ENCODE measurements around the gene FAM131C.

The FAM131C gene

GRCh38 chr1:16078925-16079656 lies 5.6 kb upstream of the FAM131C start:
- Histone ChIP-seq H3K4me3 (ENCODE audit: low read depth in 1 of 5, low read length in 5 of 5) (peak overlapping the region in 1 of 5 donors; percentile 31), H3K27me3 (ENCODE audit: control insufficient read depth in 5 of 5, insufficient read depth in 4 of 5, low read length in 5 of 5) (peaks cover 0 to 2% (median 0%) of the 10 kb centered on the region in 5 donors), H3K4me1 (ENCODE audit: control insufficient read depth in 5 of 5, insufficient read depth in 5 of 5, low read length in 5 of 5) (peaks cover 4 to 31% (median 22%) of the 10 kb centered on the region in 5 donors), H3K9me3 (ENCODE audit: control insufficient read depth in 5 of 5, low read length in 5 of 5) (no peaks in the 10 kb centered on the region), H3K9ac (ENCODE audit: low read length in 5 of 5) (no peak overlapping the region), H3K27ac (ENCODE audit: low read depth, low read length) (no peak overlapping the region), H3K36me3 (ENCODE audit: control insufficient read depth in 5 of 5, insufficient read depth in 5 of 5, low read length in 5 of 5) (no peaks in the 10 kb centered on the region)

DNA sequence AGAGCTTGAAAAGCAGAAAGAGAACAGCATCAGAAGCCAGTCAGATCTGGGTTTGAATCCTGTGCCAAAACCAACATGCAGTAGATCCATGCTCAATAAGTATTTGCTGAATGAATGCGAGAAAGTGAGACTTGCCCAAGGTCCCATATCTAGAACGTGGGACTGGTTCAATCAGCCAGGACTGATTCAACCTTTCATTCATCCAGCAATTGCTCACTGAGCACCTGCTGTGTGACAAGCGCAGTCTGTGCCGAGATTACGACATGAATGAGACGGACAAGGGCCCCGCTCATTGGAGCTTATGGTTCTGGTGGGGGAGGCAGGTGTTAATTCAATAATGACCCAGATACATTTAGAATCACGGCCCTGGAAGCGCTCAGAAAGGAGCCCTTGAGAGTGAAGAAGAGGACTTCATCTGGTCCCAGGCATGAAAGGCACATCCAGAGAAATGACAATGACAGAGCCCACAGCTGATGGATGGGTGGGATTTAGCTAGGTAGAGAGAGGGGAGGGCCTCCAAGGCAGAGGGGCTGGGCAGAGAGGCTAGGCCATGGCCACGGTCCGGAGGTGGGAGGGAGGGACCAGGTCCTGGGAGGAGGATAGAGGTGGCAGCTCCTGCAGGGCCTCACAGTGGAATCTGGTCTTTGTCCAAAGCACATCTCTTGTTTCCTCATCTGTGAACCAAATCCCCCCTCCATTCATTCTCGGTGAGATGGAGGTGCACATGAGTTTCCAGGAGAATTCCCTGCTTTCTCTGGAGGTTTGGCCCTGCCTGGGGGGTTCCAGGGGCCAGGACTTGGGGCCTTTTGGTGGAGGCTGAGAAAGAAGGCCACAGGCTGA lies 4.2 kb upstream of the FAM131C start:
- Histone ChIP-seq H3K4me3 (ENCODE audit: low read depth in 1 of 5, low read length in 5 of 5) (no peak overlapping the region), H3K4me1 (ENCODE audit: control insufficient read depth in 5 of 5, insufficient read depth in 5 of 5, low read length in 5 of 5) (peaks cover 4 to 39% (median 29%) of the 10 kb centered on the region in 5 donors), H3K27ac (ENCODE audit: low read depth, low read length) (no peak overlapping the region)

DNA sequence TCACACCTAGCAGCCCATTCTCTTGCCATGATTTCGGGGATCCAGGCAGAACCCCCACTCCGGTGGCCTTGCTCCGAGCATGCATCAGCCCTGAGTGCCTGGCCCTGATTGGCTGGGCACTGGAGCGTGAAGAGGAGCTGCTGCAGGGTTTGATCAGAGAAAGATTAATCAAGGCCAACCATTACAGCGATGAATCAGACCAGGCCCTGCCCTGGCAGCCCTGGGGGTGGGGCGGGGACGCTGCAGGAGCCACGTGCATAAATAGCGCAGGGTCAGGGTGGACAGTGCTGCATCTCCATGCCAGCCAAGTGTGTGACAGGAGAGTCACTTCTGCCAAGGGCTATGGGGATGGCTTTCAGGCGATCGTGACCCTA lies 3.4 kb upstream of the FAM131C start:
- H3K4me3 ChIP-seq (ENCODE audit: low read depth in 1 of 5, low read length in 5 of 5) = no peak overlapping the region
- H3K4me1 ChIP-seq (ENCODE audit: control insufficient read depth in 5 of 5, insufficient read depth in 5 of 5, low read length in 5 of 5) = peaks cover 4 to 39% (median 23%) of the 10 kb centered on the region in 5 donors
- no peak overlapping the region for H3K27ac ChIP-seq (ENCODE audit: low read depth, low read length)
- H3K27me3 ChIP-seq (ENCODE audit: control insufficient read depth in 5 of 5, insufficient read depth in 4 of 5, low read length in 5 of 5) = peaks cover 0 to 18% (median 13%) of the 10 kb centered on the region in 5 donors
- no peaks in the 10 kb centered on the region for H3K36me3 ChIP-seq (ENCODE audit: control insufficient read depth in 5 of 5, insufficient read depth in 5 of 5, low read length in 5 of 5)
- H3K9ac ChIP-seq (ENCODE audit: low read length in 5 of 5) = peak overlapping the region in 1 of 5 donors; percentile 31
- H3K9me3 ChIP-seq (ENCODE audit: control insufficient read depth in 5 of 5, low read length in 5 of 5) = no peaks in the 10 kb centered on the region

More for the DNA sequence above, 4.2 kb upstream of the FAM131C start:
- Histone ChIP-seq H3K9ac (ENCODE audit: low read length in 5 of 5) (no peak overlapping the region), H3K27me3 (ENCODE audit: control insufficient read depth in 5 of 5, insufficient read depth in 4 of 5, low read length in 5 of 5) (peaks cover 0 to 12% (median 5%) of the 10 kb centered on the region in 5 donors), H3K36me3 (ENCODE audit: control insufficient read depth in 5 of 5, insufficient read depth in 5 of 5, low read length in 5 of 5) (no peaks in the 10 kb centered on the region), H3K9me3 (ENCODE audit: control insufficient read depth in 5 of 5, low read length in 5 of 5) (no peaks in the 10 kb centered on the region)

DNA sequence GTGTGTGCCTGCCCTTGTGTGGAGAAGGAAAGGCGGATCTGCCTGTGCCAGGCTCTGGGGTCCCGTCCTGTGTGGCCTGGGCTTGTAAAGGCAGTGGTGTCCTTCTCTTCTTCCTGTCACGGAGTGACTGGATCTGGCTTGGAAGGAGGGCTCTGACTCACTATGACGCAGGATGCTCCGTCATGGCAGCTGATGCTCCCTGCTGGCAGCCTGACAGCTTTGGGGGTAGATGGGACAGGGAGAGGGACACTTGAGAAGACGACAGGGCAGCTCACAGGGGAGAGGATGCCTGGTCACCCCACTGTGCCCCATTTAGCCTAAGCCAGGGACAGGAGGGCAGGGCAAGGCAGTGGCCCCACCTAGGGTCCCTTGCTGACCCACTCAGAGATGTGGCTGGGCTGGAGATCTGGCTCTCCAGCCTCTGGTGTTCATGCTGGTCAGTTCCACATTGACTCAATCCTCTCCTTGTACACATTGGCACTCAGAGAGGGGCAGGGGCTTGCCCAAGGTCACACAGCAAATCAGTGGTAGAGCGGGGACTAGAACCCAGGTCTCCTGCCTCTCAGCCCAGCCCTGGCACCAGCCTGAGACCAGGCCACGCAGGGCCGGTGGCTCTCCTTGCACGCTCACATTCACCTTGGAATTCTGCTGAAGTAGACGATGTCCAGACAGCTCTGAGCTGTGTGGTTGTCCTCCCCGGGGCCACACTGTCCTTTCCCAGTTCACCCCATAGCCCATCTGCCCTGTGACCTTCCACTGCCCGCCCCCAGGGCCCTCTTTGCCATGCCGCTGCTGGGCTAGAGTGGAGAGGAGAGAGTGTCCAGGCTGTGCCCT lies 2.8 kb upstream of the FAM131C start:
- H3K27me3 ChIP-seq (ENCODE audit: control insufficient read depth in 5 of 5, insufficient read depth in 4 of 5, low read length in 5 of 5) = peaks cover 0 to 18% (median 13%) of the 10 kb centered on the region in 5 donors
- no peak overlapping the region for H3K27ac ChIP-seq (ENCODE audit: low read depth, low read length)
- peaks cover 4 to 39% (median 20%) of the 10 kb centered on the region in 5 donors for H3K4me1 ChIP-seq (ENCODE audit: control insufficient read depth in 5 of 5, insufficient read depth in 5 of 5, low read length in 5 of 5)
- no peaks in the 10 kb centered on the region for H3K9me3 ChIP-seq (ENCODE audit: control insufficient read depth in 5 of 5, low read length in 5 of 5)
- peak overlapping the region in 1 of 5 donors; percentile 31 for H3K9ac ChIP-seq (ENCODE audit: low read length in 5 of 5)
- no peaks in the 10 kb centered on the region for H3K36me3 ChIP-seq (ENCODE audit: control insufficient read depth in 5 of 5, insufficient read depth in 5 of 5, low read length in 5 of 5)
- no peak overlapping the region for H3K4me3 ChIP-seq (ENCODE audit: low read depth in 1 of 5, low read length in 5 of 5)

- Histone ChIP-seq H3K9ac (ENCODE audit: low read length in 5 of 5) (no peak overlapping the region), H3K4me1 (ENCODE audit: control insufficient read depth in 5 of 5, insufficient read depth in 5 of 5, low read length in 5 of 5) (peaks cover 4 to 39% (median 20%) of the 10 kb centered on the region in 5 donors), H3K27me3 (ENCODE audit: control insufficient read depth in 5 of 5, insufficient read depth in 4 of 5, low read length in 5 of 5) (peaks cover 0 to 18% (median 13%) of the 10 kb centered on the region in 5 donors), H3K4me3 (ENCODE audit: low read depth in 1 of 5, low read length in 5 of 5) (no peak overlapping the region), H3K9me3 (ENCODE audit: control insufficient read depth in 5 of 5, low read length in 5 of 5) (no peaks in the 10 kb centered on the region), H3K27ac (ENCODE audit: low read depth, low read length) (no peak overlapping the region), H3K36me3 (ENCODE audit: control insufficient read depth in 5 of 5, insufficient read depth in 5 of 5, low read length in 5 of 5) (no peaks in the 10 kb centered on the region)
These were observed 2.0 kb upstream of the FAM131C start for GRCh38 chr1:16075337-16076030.

DNA sequence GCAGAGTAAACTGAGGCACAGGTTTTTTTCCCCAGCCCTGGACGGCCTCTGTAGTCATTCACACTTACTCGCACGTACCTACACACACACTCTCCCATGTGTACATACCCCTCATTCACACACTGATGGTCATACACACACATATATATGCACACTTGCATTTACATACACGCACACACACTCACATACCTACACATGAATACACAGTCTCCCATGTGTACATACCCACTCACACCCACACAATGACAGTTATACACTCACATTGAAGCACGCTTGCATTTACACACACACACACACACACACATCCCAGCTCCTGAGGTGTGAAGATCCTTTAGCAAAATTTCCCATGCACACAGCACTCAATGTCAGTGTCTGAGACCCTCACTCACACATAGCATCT lies 766 bp upstream of the FAM131C start:
- Histone ChIP-seq H3K27me3 (ENCODE audit: control insufficient read depth in 5 of 5, insufficient read depth in 4 of 5, low read length in 5 of 5) (peaks cover 0 to 18% (median 13%) of the 10 kb centered on the region in 5 donors), H3K4me3 (ENCODE audit: low read depth in 1 of 5, low read length in 5 of 5) (no peak overlapping the region), H3K9me3 (ENCODE audit: control insufficient read depth in 5 of 5, low read length in 5 of 5) (no peaks in the 10 kb centered on the region), H3K4me1 (ENCODE audit: control insufficient read depth in 5 of 5, insufficient read depth in 5 of 5, low read length in 5 of 5) (peaks cover 4 to 38% (median 19%) of the 10 kb centered on the region in 5 donors), H3K9ac (ENCODE audit: low read length in 5 of 5) (no peak overlapping the region), H3K27ac (ENCODE audit: low read depth, low read length) (no peak overlapping the region), H3K36me3 (ENCODE audit: control insufficient read depth in 5 of 5, insufficient read depth in 5 of 5, low read length in 5 of 5) (no peaks in the 10 kb centered on the region)

DNA sequence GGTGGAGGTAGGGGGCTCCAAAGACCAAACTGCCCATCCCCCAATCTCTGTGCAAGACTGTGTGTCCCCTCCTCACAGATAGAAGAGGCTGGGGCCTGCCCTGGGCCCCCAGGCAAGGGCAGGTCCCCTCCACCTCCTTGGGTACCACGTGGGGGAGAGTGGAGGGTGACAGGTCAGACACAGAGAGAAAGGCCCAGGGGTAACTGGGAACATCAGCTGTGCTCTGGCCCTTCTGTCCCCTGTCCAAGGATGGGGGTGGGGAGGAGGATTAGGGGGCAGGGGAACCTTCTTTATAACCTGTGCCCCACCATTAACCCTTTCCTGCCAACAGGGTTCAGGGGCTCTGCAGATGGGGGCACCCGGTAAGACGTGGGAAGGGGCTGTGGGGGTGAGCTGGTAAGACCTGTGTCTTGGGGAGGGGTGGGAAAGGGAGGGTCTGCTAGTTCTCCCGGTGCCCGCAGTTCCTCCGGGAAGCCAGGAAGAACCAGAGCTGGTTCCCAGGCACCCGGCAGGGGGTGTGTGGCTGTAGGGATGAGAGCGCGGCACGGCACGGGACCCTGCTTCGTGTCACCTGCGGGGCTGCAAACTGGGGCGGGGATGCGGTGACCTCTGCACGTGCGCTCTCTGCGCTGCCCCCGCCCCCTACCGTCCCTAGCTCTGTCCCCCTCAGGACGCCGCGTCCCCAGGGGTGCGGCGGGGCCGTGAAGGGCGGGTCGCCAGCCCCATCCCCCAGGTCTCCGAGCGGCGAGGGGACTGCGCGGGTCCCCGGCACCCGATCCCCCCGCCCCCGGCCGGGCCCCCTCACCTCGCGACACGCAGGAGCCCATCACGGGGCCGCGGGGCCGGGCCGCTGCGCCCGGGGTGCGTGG lies 601 bp downstream of the FAM131C start:
- Histone ChIP-seq H3K27me3 (ENCODE audit: control insufficient read depth in 5 of 5, insufficient read depth in 4 of 5, low read length in 5 of 5) (peaks cover 0 to 18% (median 15%) of the 10 kb centered on the region in 5 donors), H3K9me3 (ENCODE audit: control insufficient read depth in 5 of 5, low read length in 5 of 5) (no peaks in the 10 kb centered on the region), H3K9ac (ENCODE audit: low read length in 5 of 5) (peak overlapping the region in 1 of 5 donors; percentile 28), H3K27ac (ENCODE audit: low read depth, low read length) (no peak overlapping the region), H3K4me1 (ENCODE audit: control insufficient read depth in 5 of 5, insufficient read depth in 5 of 5, low read length in 5 of 5) (peaks cover 0 to 32% (median 23%) of the 10 kb centered on the region in 5 donors), H3K4me3 (ENCODE audit: low read depth in 1 of 5, low read length in 5 of 5) (peak overlapping the region in 3 of 5 donors; percentile 14 to 38 (median 14)), H3K36me3 (ENCODE audit: control insufficient read depth in 5 of 5, insufficient read depth in 5 of 5, low read length in 5 of 5) (no peaks in the 10 kb centered on the region)

DNA sequence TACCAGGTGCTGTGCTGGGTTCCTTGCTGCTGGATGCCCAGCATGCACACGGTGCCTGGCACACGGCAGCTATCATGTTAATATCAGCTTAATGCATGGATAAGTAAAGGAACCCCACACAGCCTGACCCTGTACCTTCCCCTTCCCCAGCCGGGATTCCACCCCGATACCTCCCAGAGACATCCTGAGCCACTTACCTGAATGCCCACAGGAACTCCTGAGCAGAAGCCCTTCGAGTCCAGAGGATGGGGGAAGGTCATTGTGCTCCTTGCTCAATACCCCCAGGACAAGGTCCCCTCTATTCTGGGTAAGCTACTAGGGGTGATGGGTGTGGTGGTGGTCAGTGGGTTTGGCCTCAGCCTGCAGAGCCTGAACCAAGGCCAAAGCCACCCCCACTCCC lies 1.4 kb downstream of the FAM131C start:
- Histone ChIP-seq H3K36me3 (ENCODE audit: control insufficient read depth in 5 of 5, insufficient read depth in 5 of 5, low read length in 5 of 5) (no peaks in the 10 kb centered on the region), H3K27me3 (ENCODE audit: control insufficient read depth in 5 of 5, insufficient read depth in 4 of 5, low read length in 5 of 5) (peaks cover 0 to 18% (median 15%) of the 10 kb centered on the region in 5 donors), H3K27ac (ENCODE audit: low read depth, low read length) (no peak overlapping the region), H3K4me1 (ENCODE audit: control insufficient read depth in 5 of 5, insufficient read depth in 5 of 5, low read length in 5 of 5) (peaks cover 0 to 29% (median 23%) of the 10 kb centered on the region in 5 donors), H3K9me3 (ENCODE audit: control insufficient read depth in 5 of 5, low read length in 5 of 5) (no peaks in the 10 kb centered on the region), H3K4me3 (ENCODE audit: low read depth in 1 of 5, low read length in 5 of 5) (no peak overlapping the region), H3K9ac (ENCODE audit: low read length in 5 of 5) (no peak overlapping the region)
